GM19468 (cell line): ENCODE measurements around the gene XAB2.

ENCODE experiments used
- ATAC-seq: cut with Tn5 transposase; IDR thresholded peaks from one replicate; pipeline ENCODE4 v1.9.1; 2021; ENCODE audit warnings: mild to moderate bottlenecking, moderate library complexity, moderate number of reproducible peaks; ENCODE audit not compliant: unreplicated experiment; ENCODE audit errors: extremely low read depth

Gene XAB2

GRCh38 chr19:7614859-7615741, 14.2 kb downstream of the XAB2 start:
- no peak for ATAC-seq

GRCh38 chr19:7612282-7613274, 16.8 kb downstream of the XAB2 start:
- ATAC-seq = no peak

GRCh38 chr19:7611541-7612279, 17.6 kb downstream of the XAB2 start:
- ATAC-seq = no peak

GRCh38 chr19:7610491-7611240, 18.7 kb downstream of the XAB2 start:
- ATAC-seq = no peak

GRCh38 chr19:7607874-7608560, 21.3 kb downstream of the XAB2 start:
- ATAC-seq = no peak

- no peak for ATAC-seq
Measured at GRCh38 chr19:7607212-7607873, 22.0 kb downstream of the XAB2 start.

GRCh38 chr19:7606289-7606688, 23.1 kb downstream of the XAB2 start:
- no peak for ATAC-seq

- ATAC-seq = no peak
Measured at GRCh38 chr19:7605490-7606222, 23.7 kb downstream of the XAB2 start.

- ATAC-seq = no peak
Measured at GRCh38 chr19:7603919-7604318, 25.4 kb downstream of the XAB2 start.

GRCh38 chr19:7602935-7603497, 26.3 kb downstream of the XAB2 start:
- ATAC-seq = no peak

- ATAC-seq = no peak
Measured at GRCh38 chr19:7602240-7602934, 27.0 kb downstream of the XAB2 start.

- no peak for ATAC-seq
Measured at GRCh38 chr19:7600721-7601120, 28.6 kb downstream of the XAB2 start.

GRCh38 chr19:7598180-7598579, 31.2 kb downstream of the XAB2 start:
- ATAC-seq = no peak

- no peak for ATAC-seq
Measured at GRCh38 chr19:7597689-7598088, 31.7 kb downstream of the XAB2 start.

- no peak for ATAC-seq
Measured at GRCh38 chr19:7596211-7596937, 33.0 kb downstream of the XAB2 start.

GRCh38 chr19:7595466-7596133, 33.7 kb downstream of the XAB2 start, which contains the start of gene CAMSAP3:
Gene CAMSAP3 (plus strand): TSS chr19:7595863. CDS start chr19:7596003, 140 bp downstream.
- no peak for ATAC-seq
